SU-DHL-6 (cell line): Measurements from ENCODE around the gene CTNNAL1.

ENCODE experiments used
- H2AFZ ChIP-seq: fragments of 200-600 bp; sonication (generic); 2 replicates; pipeline ENCODE4 v1.6.1; 2014; ENCODE audit warnings: low read depth, mild to moderate bottlenecking, moderate library complexity, mixed read lengths, antibody characterized with exemption, low read length; ENCODE audit not compliant: severe bottlenecking
- H3F3A ChIP-seq: fragments of 200-600 bp; shearing (Covaris generic); 2 replicates; pipeline ENCODE4 v1.6.0; 2016; ENCODE audit warnings: antibody characterized with exemption, mild to moderate bottlenecking; ENCODE audit not compliant: insufficient read depth
- H3K27ac ChIP-seq: fragments of 200-600 bp; sonication (generic); 2 replicates; pipeline ENCODE4 v1.5.1; 2016; ENCODE audit warnings: low read depth, mild to moderate bottlenecking, low read length, moderate library complexity, mixed read lengths
- H3K27me3 ChIP-seq: fragments of 200-600 bp; sonication (generic), shearing (Covaris generic); 2 replicates; pipeline ENCODE4 v1.6.0; 2014; ENCODE audit warnings: mild to moderate bottlenecking, low read length
- H3K36me3 ChIP-seq: fragments of 200-600 bp; sonication (generic); 2 replicates; pipeline ENCODE4 v1.6.1; 2014; ENCODE audit warnings: mild to moderate bottlenecking, low read length, mixed read lengths
- H3K4me2 ChIP-seq: fragments of 300-600, 200-600 bp; shearing (Covaris generic), sonication (generic); 2 replicates; pipeline ENCODE4 v1.6.0; 2014; ENCODE audit warnings: low read length, low read depth, mild to moderate bottlenecking; ENCODE audit not compliant: poor library complexity, severe bottlenecking
- H3K4me3 ChIP-seq: fragments of 200-600 bp; sonication (generic); 2 replicates; pipeline ENCODE4 v1.5.1; 2014; ENCODE audit warnings: antibody characterized with exemption, low read length, mild to moderate bottlenecking, mixed read lengths; ENCODE audit not compliant: insufficient read depth, poor library complexity, severe bottlenecking
- H3K79me2 ChIP-seq: fragments of 200-600 bp; sonication (generic); 2 replicates; pipeline ENCODE4 v1.6.1; 2014; ENCODE audit warnings: mild to moderate bottlenecking, low read length, moderate library complexity; ENCODE audit not compliant: insufficient read depth
- H3K9ac ChIP-seq: fragments of 200-600 bp; sonication (generic); 2 replicates; pipeline ENCODE4 v1.7.0; 2014; ENCODE audit warnings: mild to moderate bottlenecking, low read length
- H3K9me2 ChIP-seq: fragments of 200-600 bp; sonication (generic); replicated peaks from 2 replicates; pipeline ENCODE4 v1.6.1; 2014; ENCODE audit warnings: low read length; ENCODE audit not compliant: insufficient read depth
- H3K9me3 ChIP-seq: fragments of 200-600 bp; sonication (generic); 2 replicates; pipeline ENCODE4 v1.6.1; 2014; ENCODE audit warnings: low read length, mixed read lengths; ENCODE audit not compliant: insufficient read depth
- H4K20me1 ChIP-seq: fragments of 200-600 bp; sonication (generic); 2 replicates; pipeline ENCODE4 v1.6.1; 2014; ENCODE audit warnings: low read depth, mild to moderate bottlenecking, antibody characterized with exemption, low read length, moderate library complexity, mixed read lengths
- EZH2phosphoT487 ChIP-seq: fragments of 200-600 bp; sonication (generic), shearing (Covaris generic); conservative IDR thresholded peaks from 2 replicates; pipeline ENCODE4 v1.6.1; 2018; ENCODE audit warnings: mild to moderate bottlenecking, antibody characterized with exemption, low read length, moderate library complexity, mixed read lengths
- TF ChIP-seq, protein P1 (sequence below): fragments of 200-600 bp; sonication (generic); IDR thresholded peaks from one replicate; pipeline ENCODE4 v1.5.1; 2017; ENCODE audit warnings: antibody characterized with exemption, mild to moderate bottlenecking, low read length, moderate library complexity; ENCODE audit not compliant: insufficient read depth, poor library complexity, severe bottlenecking

Gene CTNNAL1

GRCh38 chr9:108980893-108981292 lies 32.4 kb downstream of the CTNNAL1 start:
- Histone ChIP-seq H3K9ac (no peak overlapping the region), H3K4me3 (no peak overlapping the region), H4K20me1 (no peaks in the 10 kb centered on the region), H3F3A (no peaks in the 10 kb centered on the region), H3K9me3 (no peaks in the 10 kb centered on the region), H3K27ac (no peak overlapping the region), H3K27me3 (no peaks in the 10 kb centered on the region), H3K79me2 (no peaks in the 10 kb centered on the region), H2AFZ (no peak overlapping the region), H3K36me3 (no peaks in the 10 kb centered on the region), H3K4me2 (no peak overlapping the region), H3K9me2 (no peaks in the 10 kb centered on the region)
- TF ChIP-seq EZH2phosphoT487: no peak
- TF ChIP-seq, protein P1, sequence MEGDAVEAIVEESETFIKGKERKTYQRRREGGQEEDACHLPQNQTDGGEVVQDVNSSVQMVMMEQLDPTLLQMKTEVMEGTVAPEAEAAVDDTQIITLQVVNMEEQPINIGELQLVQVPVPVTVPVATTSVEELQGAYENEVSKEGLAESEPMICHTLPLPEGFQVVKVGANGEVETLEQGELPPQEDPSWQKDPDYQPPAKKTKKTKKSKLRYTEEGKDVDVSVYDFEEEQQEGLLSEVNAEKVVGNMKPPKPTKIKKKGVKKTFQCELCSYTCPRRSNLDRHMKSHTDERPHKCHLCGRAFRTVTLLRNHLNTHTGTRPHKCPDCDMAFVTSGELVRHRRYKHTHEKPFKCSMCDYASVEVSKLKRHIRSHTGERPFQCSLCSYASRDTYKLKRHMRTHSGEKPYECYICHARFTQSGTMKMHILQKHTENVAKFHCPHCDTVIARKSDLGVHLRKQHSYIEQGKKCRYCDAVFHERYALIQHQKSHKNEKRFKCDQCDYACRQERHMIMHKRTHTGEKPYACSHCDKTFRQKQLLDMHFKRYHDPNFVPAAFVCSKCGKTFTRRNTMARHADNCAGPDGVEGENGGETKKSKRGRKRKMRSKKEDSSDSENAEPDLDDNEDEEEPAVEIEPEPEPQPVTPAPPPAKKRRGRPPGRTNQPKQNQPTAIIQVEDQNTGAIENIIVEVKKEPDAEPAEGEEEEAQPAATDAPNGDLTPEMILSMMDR: no peak

DNA sequence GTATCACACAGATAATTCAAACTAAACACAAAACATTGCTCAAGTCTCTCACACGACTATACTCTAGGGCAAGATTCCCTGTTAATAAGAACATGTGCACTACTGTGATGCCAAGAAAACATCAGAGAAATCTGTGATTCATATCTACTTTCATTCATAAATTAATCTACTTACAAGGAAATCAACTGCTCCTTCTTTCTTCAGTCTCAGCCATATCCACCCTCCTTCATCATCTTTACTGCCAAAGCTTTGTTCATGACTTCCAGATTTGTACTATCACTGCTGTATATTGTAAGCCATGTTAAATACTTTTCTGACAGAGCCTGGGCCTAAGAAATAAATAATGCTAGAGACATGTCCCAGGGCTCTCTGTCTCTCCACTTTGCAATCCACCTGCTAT lies 35.1 kb downstream of the CTNNAL1 start:
- no peaks in the 10 kb centered on the region for H3K79me2 ChIP-seq
- no peak overlapping the region for H3K4me3 ChIP-seq
- no peaks in the 10 kb centered on the region for H3K36me3 ChIP-seq

DNA sequence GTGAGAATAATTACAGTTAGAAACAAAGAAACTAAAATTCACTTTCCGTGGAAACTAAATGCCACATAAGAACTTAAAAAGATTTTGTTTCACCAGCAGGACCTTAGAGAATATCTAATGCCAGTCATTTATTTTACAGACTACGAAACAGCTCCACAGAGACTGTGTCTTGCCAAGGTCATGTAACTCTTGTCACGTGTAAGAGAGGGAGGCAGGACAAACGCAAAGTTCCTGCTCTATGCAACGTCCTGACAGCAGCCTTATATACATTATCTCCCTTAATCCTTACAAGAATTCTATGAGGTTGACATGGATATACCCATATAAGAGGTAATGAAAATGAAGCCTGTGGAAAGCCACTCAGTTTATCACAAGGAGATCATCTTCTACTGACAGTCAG lies 39.4 kb downstream of the CTNNAL1 start:
- H3K36me3 ChIP-seq: peaks cover 11% of the 10 kb centered on the region
- no peak overlapping the region for H2AFZ ChIP-seq
- no peak overlapping the region for H3K27ac ChIP-seq
- H3K4me3 ChIP-seq: no peak overlapping the region
- no peaks in the 10 kb centered on the region for H4K20me1 ChIP-seq
- no peaks in the 10 kb centered on the region for H3K79me2 ChIP-seq
- H3K27me3 ChIP-seq: no peaks in the 10 kb centered on the region
- no peak for TF ChIP-seq EZH2phosphoT487
- TF ChIP-seq, protein P1: no peak
- H3K9me3 ChIP-seq: no peaks in the 10 kb centered on the region
- H3K9me2 ChIP-seq: no peaks in the 10 kb centered on the region
- no peaks in the 10 kb centered on the region for H3F3A ChIP-seq
- H3K9ac ChIP-seq: no peak overlapping the region
- no peak overlapping the region for H3K4me2 ChIP-seq

More for the DNA sequence above, 35.1 kb downstream of the CTNNAL1 start:
- Histone ChIP-seq H3K4me2 (no peak overlapping the region), H3K9me2 (no peaks in the 10 kb centered on the region), H3F3A (no peaks in the 10 kb centered on the region), H3K9me3 (no peaks in the 10 kb centered on the region), H2AFZ (no peak overlapping the region), H3K9ac (no peak overlapping the region), H3K27me3 (no peaks in the 10 kb centered on the region), H4K20me1 (no peaks in the 10 kb centered on the region), H3K27ac (no peak overlapping the region)
- TF ChIP-seq EZH2phosphoT487: no peak
- TF ChIP-seq, protein P1: no peak
